HepG2 (cell line): ENCODE measurements around the gene DDAH2. TPM values are rescaled to one million over a fixed set of nuclear protein-coding genes. Genes with fewer than 3 reads are reported as not detected.
A peak's percentile ranks its signal among the peaks of the same experiment; 100 is the strongest.

Source experiments
- ATAC-seq: fragments of 200-7000 bp; cut with Tn5 transposase; 3 replicates; pipeline ENCODE4 v1.9.1; 2020; ENCODE audit warnings: mild to moderate bottlenecking, moderate library complexity
- BruUV-seq: library from RNA; stranded (reverse); fragments of 400-500 nt; replicated peaks from 2 replicates; lab custom pipeline; 2021; lab: Mats Ljungman, UMichigan
- CTCF ChIA-PET: fragments of 300-600 bp; formaldehyde crosslinking; extraction: SDS; loops from one replicate; lab custom pipeline; 2021; ENCODE audit warnings: low total read pairs, inconsistent platforms, low intra/inter-chr PET ratio; lab: Yijun Ruan, JAX
- POLR2A ChIA-PET: fragments of 350-600 bp; sonication (Branson Sonifier 250); formaldehyde crosslinking; loops from one replicate; lab custom pipeline; 2020; ENCODE audit warnings: antibody characterized with exemption, inconsistent platforms; lab: Yijun Ruan, JAX
- DNase-seq: peaks from one replicate; pipeline ENCODE4 v3.0.0-alpha.2; 2015; ENCODE audit warnings: low spot score
- FAIRE-seq: peaks from 3 replicates; lab custom pipeline; 2011; peaks lifted over from hg19 to GRCh38; lab: Jason Lieb, UNC
- H2AFZ ChIP-seq: one replicate; pipeline ENCODE4 v1.6.1; 2011; ENCODE audit warnings: low read length, inconsistent platforms
- H3K27ac ChIP-seq: fragments of 300-600 bp; 3 replicates; pipeline ENCODE4 v1.8.0; 2011; ENCODE audit warnings: mixed run types, mild to moderate bottlenecking, mixed read lengths, low read length, inconsistent platforms; ENCODE audit not compliant: insufficient read depth; ENCODE audit errors: extremely low read length
- H3K27me3 ChIP-seq, 2 experiments: fragments of 200-600 bp in 1 of 2; 2 replicates in 1 of 2; 3 replicates in 1 of 2; pipeline versions ENCODE4 v1.6.0 to v1.8.0; 2011; ENCODE audit warnings: low read length in 2 of 2, mild to moderate bottlenecking in 2 of 2, moderate library complexity in 2 of 2, inconsistent platforms in 1 of 2; ENCODE audit not compliant: insufficient read depth in 2 of 2, control insufficient read depth in 1 of 2
- H3K36me3 ChIP-seq, 2 experiments: fragments of 200-600 bp in 1 of 2; replicated peaks in 1 of 2; 2 replicates in 1 of 2; 3 replicates in 1 of 2; pipeline versions ENCODE4 v1.5.1 to v1.8.0; 2011; ENCODE audit warnings: low read length in 2 of 2, inconsistent platforms in 1 of 2; ENCODE audit not compliant: insufficient read depth in 2 of 2, control insufficient read depth in 1 of 2
- H3K4me1 ChIP-seq: 2 replicates; pipeline ENCODE4 v1.5.1; 2012; ENCODE audit warnings: low read length, inconsistent platforms; ENCODE audit not compliant: insufficient read depth
- H3K4me2 ChIP-seq: 2 replicates; pipeline ENCODE4 v1.6.0; 2011; ENCODE audit warnings: low read depth, low read length, inconsistent platforms
- H3K4me3 ChIP-seq, 3 experiments: fragments of 200-600 bp in 1 of 3; sonication (generic), shearing (Covaris generic) in 1 of 3; replicated peaks in 1 of 3; 2 replicates each; pipeline ENCODE4 v1.5.1; 2011 to 2016; ENCODE audit warnings: low read length in 3 of 3, inconsistent platforms in 2 of 3, low read depth in 2 of 3, mild to moderate bottlenecking in 2 of 3, control low read depth in 1 of 3, mixed read lengths in 1 of 3; ENCODE audit not compliant: insufficient read depth in 1 of 3
- H3K79me2 ChIP-seq: one replicate; pipeline ENCODE4 v1.6.1; 2011; ENCODE audit warnings: low read length, inconsistent platforms; ENCODE audit not compliant: insufficient read depth
- H3K9ac ChIP-seq: 2 replicates; pipeline ENCODE4 v1.6.0; 2011; ENCODE audit warnings: mild to moderate bottlenecking, low read depth, low read length, inconsistent platforms; ENCODE audit not compliant: insufficient read depth
- H3K9me3 ChIP-seq: 2 replicates; pipeline ENCODE4 v1.5.1; 2012; ENCODE audit warnings: mild to moderate bottlenecking, low read length
- H4K20me1 ChIP-seq: 2 replicates; pipeline ENCODE4 v1.6.0; 2011; ENCODE audit warnings: inconsistent platforms, mild to moderate bottlenecking, low read length, moderate library complexity; ENCODE audit not compliant: insufficient read depth
- CTCF ChIP-seq: sonication (generic); formaldehyde crosslinking; IDR thresholded peaks from 2 replicates; pipeline ENCODE4 v1.5.0; 2020; ENCODE audit warnings: mild to moderate bottlenecking, missing genetic modification reagents, moderate library complexity
- FIP1L1 ChIP-seq: fragments of 200-400 bp; formaldehyde crosslinking; IDR thresholded peaks from 2 replicates; pipeline ENCODE4 v1.6.1; 2018; ENCODE audit warnings: low read depth, mild to moderate bottlenecking, low read length, moderate library complexity, borderline replicate concordance; ENCODE audit not compliant: insufficient read depth
- FOXA1 ChIP-seq, 2 experiments: fragments of 450-650 bp in 1 of 2; sonication (generic) in 1 of 2; formaldehyde crosslinking in 1 of 2; IDR thresholded peaks; 2 replicates each; pipeline versions ENCODE4 v1.4.0 to v1.6.1; 2016 to 2020; ENCODE audit warnings: missing genetic modification reagents in 1 of 2
- HNRNPLL ChIP-seq: fragments of 200-400 bp; formaldehyde crosslinking; IDR thresholded peaks from 2 replicates; pipeline ENCODE4 v1.6.1; 2017; ENCODE audit warnings: mild to moderate bottlenecking, low read depth, low read length; ENCODE audit not compliant: poor library complexity, severe bottlenecking
- KDM6A ChIP-seq: IDR thresholded peaks from 2 replicates; pipeline ENCODE4 v1.6.1; 2016; ENCODE audit warnings: low read depth
- KLF15 ChIP-seq: sonication (generic); formaldehyde crosslinking; IDR thresholded peaks from 2 replicates; pipeline ENCODE4 v1.8.1; 2023; ENCODE audit warnings: borderline replicate concordance, mild to moderate bottlenecking, inconsistent platforms, missing genetic modification reagents, mixed read lengths
- MATR3 ChIP-seq: sonication (generic); formaldehyde crosslinking; IDR thresholded peaks from 2 replicates; pipeline ENCODE4 v1.4.0; 2020; ENCODE audit warnings: missing genetic modification reagents
- MBD4 ChIP-seq: IDR thresholded peaks from 2 replicates; pipeline ENCODE4 v1.6.1; 2012; ENCODE audit warnings: low read length, inconsistent platforms, borderline replicate concordance
- MZF1 ChIP-seq: sonication (generic); formaldehyde crosslinking; IDR thresholded peaks from 2 replicates; pipeline ENCODE4 v1.8.1; 2023; ENCODE audit warnings: mild to moderate bottlenecking, missing genetic modification reagents, borderline replicate concordance
- NR2F1 ChIP-seq, 2 experiments: fragments of 450-650 bp in 1 of 2; formaldehyde crosslinking in 1 of 2; IDR thresholded peaks; 2 replicates each; pipeline versions ENCODE4 v1.5.0 to v1.6.1; 2016 to 2020; ENCODE audit warnings: mild to moderate bottlenecking in 1 of 2, missing compliant biosample characterization in 1 of 2, missing genetic modification reagents in 1 of 2, moderate library complexity in 1 of 2
- RFXANK ChIP-seq: IDR thresholded peaks from 2 replicates; pipeline ENCODE4 v1.6.1; 2016
- SALL2 ChIP-seq: sonication (generic); formaldehyde crosslinking; IDR thresholded peaks from 2 replicates; pipeline ENCODE4 v1.8.1; 2023; ENCODE audit warnings: mild to moderate bottlenecking, missing genetic modification reagents, inconsistent platforms
- SP1 ChIP-seq, 2 experiments: fragments of 450-650 bp in 1 of 2; sonication (generic) in 1 of 2; formaldehyde crosslinking in 1 of 2; IDR thresholded peaks; 2 replicates each; pipeline versions ENCODE4 v1.4.0 to v1.6.1; 2016 to 2020; ENCODE audit warnings: missing genetic modification reagents in 1 of 2
- U2AF1 ChIP-seq: fragments of 200-400 bp; formaldehyde crosslinking; optimal IDR thresholded peaks from 2 replicates; pipeline ENCODE3; 2017; ENCODE audit warnings: mild to moderate bottlenecking, low read depth, low read length
- ZMYM3 ChIP-seq: sonication (generic); formaldehyde crosslinking; IDR thresholded peaks from 2 replicates; pipeline ENCODE4 v1.5.1; 2020; ENCODE audit warnings: mild to moderate bottlenecking, missing genetic modification reagents
- ZNF205 ChIP-seq: IDR thresholded peaks from 2 replicates; pipeline ENCODE4 v1.6.1; 2018; ENCODE audit warnings: missing biosample characterization, missing genetic modification reagents
- ZNF350 ChIP-seq: sonication (generic); formaldehyde crosslinking; IDR thresholded peaks from 2 replicates; pipeline ENCODE4 v1.4.0; 2020; ENCODE audit warnings: mild to moderate bottlenecking, low read depth, missing genetic modification reagents, borderline replicate concordance
- ZNF441 ChIP-seq: sonication (generic); formaldehyde crosslinking; IDR thresholded peaks from 2 replicates; pipeline ENCODE4 v1.7.0; 2021; ENCODE audit warnings: missing genetic modification reagents, borderline replicate concordance
- ZNF703 ChIP-seq: sonication (generic); formaldehyde crosslinking; IDR thresholded peaks from 2 replicates; pipeline ENCODE4 v1.5.1; 2020; ENCODE audit warnings: missing genetic modification reagents, mild to moderate bottlenecking, moderate library complexity, borderline replicate concordance
- ZNF780A ChIP-seq: sonication (generic); formaldehyde crosslinking; IDR thresholded peaks from 2 replicates; pipeline ENCODE4 v1.8.0; 2022; ENCODE audit warnings: mild to moderate bottlenecking, missing genetic modification reagents, moderate library complexity
- WGBS: methylation state at CpG from one replicate; pipeline ENCODE4 v1.1.6; 2017; ENCODE audit warnings: low lambda C conversion rate; 5-methylcytosine and 5-hydroxymethylcytosine counted together
- in situ Hi-C: cut with HindIII; loops from 2 replicates; pipeline ENCODE4 v1.10.0; 2017; ENCODE audit warnings: low pct_unique_long_range_greater_than_20kb; ENCODE audit not compliant: extremely low pct_ligation_motif_present
- intact Hi-C: fragments of 100-400 bp; cut with micrococcal nuclease; formaldehyde crosslinking; loops from one replicate; pipeline ENCODE4 v1.10.0; 2022; ENCODE audit not compliant: unreplicated experiment
- polyA plus RNA-seq, 8 experiments: library from polyadenylated mRNA; depleted of rRNA in 3 of 8; stranded (reverse) in 7 of 8; unstranded in 1 of 8; fragments of >200 nt; fragmentation: Illumina TruSeq in 4 of 8; extraction: Trizol in 4 of 8; gene quantifications; 2 replicates each; pipeline versions ENCODE4 v1.2.1 to v1.2.3, GENCODE V29; 2011 to 2016; ENCODE audit warnings: low read depth in 4 of 8, missing spikeins in 1 of 8, mixed read lengths in 1 of 8; ENCODE audit not compliant: insufficient read depth in 1 of 8
- total RNA-seq, 5 experiments: library from RNA; depleted of rRNA; stranded (reverse); fragments of >200 nt; fragmentation: Illumina TruSeq; extraction: Trizol; gene quantifications; 2 replicates each; pipeline ENCODE4 v1.2.3, GENCODE V29; 2016; ENCODE audit warnings: low read depth in 1 of 5
- TF ChIP-seq, protein P1 (sequence below): sonication (generic); formaldehyde crosslinking; IDR thresholded peaks from 2 replicates; pipeline ENCODE4 v1.4.0; 2020; ENCODE audit warnings: missing genetic modification reagents, mild to moderate bottlenecking, borderline replicate concordance

DDAH2 gene
- total and polyA plus RNA-seq, 2 of the 13 experiments (the other 11 are each of a cell fraction or from before 2014, with no cell fraction given) = 16.4 to 21.1 TPM

- intact Hi-C loops (loop anchor here (1.0 to 5.0 kb wide), 3 partner anchors 8 to 70 kb away; partner anchors contain the start of genes ABHD16A, DDAH2 and LSM2), in situ Hi-C loops (no loop called here)
- Histone ChIP-seq H3K27ac (peak overlapping the region; percentile 99), H4K20me1 (peaks cover 18% of the 10 kb centered on the region; the same call in 1 of the 2 replicates), H3K9me3 (no peaks in the 10 kb centered on the region), H3K4me1 (peaks cover 65% of the 10 kb centered on the region), H3K9ac (peak overlapping the region; percentile 98), H3K4me2 (peak overlapping the region; percentile 98), H3K4me3 (peak overlapping the region; percentile 71 to 92 (median 92); a peak in 5 of 6 replicates), H3K36me3 (peaks cover 10 to 27% of the 10 kb centered on the region in 2 experiments), H2AFZ (no peak overlapping the region), H3K27me3 (no peaks in the 10 kb centered on the region; a peak in 1 of 5 replicates), H3K79me2 (peaks cover 41% of the 10 kb centered on the region)
- ATAC-seq = peak; percentile 67
- POLR2A ChIA-PET = interaction anchor here (0.5 to 11.3 kb wide), 54 partner anchors 8 to 1234 kb away, joined by 3 to 279 read pairs (median 10); partner anchors contain the start of genes ABHD16A, APOM, BAG6 and C2
- FAIRE-seq = peak; percentile 94
- BruUV-seq = no TSS peak
- CTCF ChIA-PET = no interaction called here
- peak; percentile 99 for DNase-seq
- WGBS = 1% methylated on average over 7 of the region's 7 CpGs
- TF ChIP-seq FIP1L1 = no peak
- TF ChIP-seq, protein P1, sequence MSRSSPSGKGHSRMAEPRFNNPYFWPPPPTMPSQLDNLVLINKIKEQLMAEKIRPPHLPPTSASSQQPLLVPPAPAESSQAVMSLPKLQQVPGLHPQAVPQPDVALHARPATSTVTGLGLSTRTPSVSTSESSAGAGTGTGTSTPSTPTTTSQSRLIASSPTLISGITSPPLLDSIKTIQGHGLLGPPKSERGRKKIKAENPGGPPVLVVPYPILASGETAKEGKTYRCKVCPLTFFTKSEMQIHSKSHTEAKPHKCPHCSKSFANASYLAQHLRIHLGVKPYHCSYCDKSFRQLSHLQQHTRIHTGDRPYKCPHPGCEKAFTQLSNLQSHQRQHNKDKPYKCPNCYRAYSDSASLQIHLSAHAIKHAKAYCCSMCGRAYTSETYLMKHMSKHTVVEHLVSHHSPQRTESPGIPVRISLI = no peak
- TF ChIP-seq U2AF1 = no peak
- TF ChIP-seq ZNF350 (CRISPR knock-in tag) = no peak
- no peak; the same call in 1 of the 2 replicates for TF ChIP-seq ZNF703 (CRISPR knock-in tag)
- no peak for TF ChIP-seq MZF1 (CRISPR knock-in tag)
- TF ChIP-seq NR2F1 (CRISPR knock-in tag; IDR thresholded peaks at IDR 0.05) = 0 out of 4 replicates have a peak, but pooled peaks of 1 of the 2 experiments have one; percentile 14
- TF ChIP-seq SP1 (IDR thresholded peaks at IDR 0.05) = no peak
- TF ChIP-seq SP1 (CRISPR knock-in tag; IDR thresholded peaks at IDR 0.05) = peak; percentile 39; the same call in 1 of the 2 replicates
- TF ChIP-seq ZNF441 (CRISPR knock-in tag) = no peak
- no peak for TF ChIP-seq MATR3 (CRISPR knock-in tag)
- 0 out of 2 replicates have a peak, but pooled peaks have one; percentile 53 for TF ChIP-seq SALL2 (CRISPR knock-in tag)
- TF ChIP-seq KLF15 = no peak
- no peak for TF ChIP-seq MBD4
- 0 out of 2 replicates have a peak, but pooled peaks have one; percentile 4 for TF ChIP-seq FOXA1 (IDR thresholded peaks at IDR 0.05)
- peak; percentile 89 for TF ChIP-seq FOXA1 (CRISPR knock-in tag; IDR thresholded peaks at IDR 0.05)
- TF ChIP-seq ZNF780A = no peak
- TF ChIP-seq HNRNPLL = no peak
- no peak; the same call in 1 of the 2 replicates for TF ChIP-seq ZNF205 (CRISPR knock-in tag)
- TF ChIP-seq RFXANK (CRISPR knock-in tag) = no peak
- TF ChIP-seq ZMYM3 (CRISPR knock-in tag) = peak; percentile 31; the same call in 1 of the 2 replicates
- TF ChIP-seq CTCF = no peak
- peak; percentile 100 for TF ChIP-seq KDM6A
These were observed 8.4 kb upstream of the DDAH2 start for GRCh38 chr6:31737315-31737990.
